Cardiac atrium fibroblast (primary cell): ENCODE measurements around the gene LRRN4CL. TPM values are rescaled to one million over a fixed set of nuclear protein-coding genes. Genes with fewer than 3 reads are reported as not detected.

Experiments
- total RNA-seq: library from RNA; depleted of rRNA; stranded (reverse); fragments of >200 nt; gene quantifications from 2 replicates; pipeline ENCODE4 v1.2.3, GENCODE V29; 2015

Gene LRRN4CL
- 0.72 and 1.5 TPM in 2 replicates for total RNA-seq

DNA sequence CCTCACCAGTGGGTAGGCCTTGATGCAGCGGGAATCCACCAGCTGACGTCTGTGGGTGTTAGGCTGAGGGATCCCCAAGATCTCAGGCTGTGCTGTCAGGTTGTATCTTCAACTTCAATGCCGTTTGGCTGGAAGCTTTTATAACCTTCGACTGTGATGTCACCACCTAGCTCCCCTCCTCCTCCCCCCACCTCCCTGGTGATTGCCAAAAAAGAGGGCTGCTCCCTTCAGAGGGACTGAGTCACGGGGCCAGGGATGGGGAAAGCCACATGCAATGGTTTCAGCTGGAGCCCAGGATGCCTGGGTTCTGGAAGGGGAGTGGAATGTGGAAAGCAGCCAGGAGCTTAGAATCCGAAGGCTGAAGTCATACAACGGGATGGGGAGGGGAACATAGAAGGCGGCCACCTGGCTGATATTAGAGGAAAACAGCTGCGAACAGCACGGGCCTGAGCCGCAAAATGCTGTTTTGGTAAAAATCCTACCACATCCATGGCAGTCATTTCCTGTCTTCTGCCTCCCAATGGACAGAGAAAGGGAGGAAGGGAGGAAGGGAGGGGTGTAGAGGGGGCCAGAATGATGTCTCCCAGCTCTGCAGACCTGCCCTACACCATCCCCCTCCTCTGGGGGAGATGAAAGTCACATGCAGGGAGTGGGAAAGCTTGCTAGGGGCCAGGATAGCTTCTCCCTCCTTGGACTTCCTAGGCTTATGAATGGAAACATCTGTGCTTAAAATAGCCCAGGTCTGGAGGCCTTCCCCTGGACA is at the start of gene LRRN4CL:
Gene LRRN4CL (minus strand): TSS at position 110 of the 763 bp plus-strand sequence. CDS start 1,022 bp downstream, outside the sequence.

DNA sequence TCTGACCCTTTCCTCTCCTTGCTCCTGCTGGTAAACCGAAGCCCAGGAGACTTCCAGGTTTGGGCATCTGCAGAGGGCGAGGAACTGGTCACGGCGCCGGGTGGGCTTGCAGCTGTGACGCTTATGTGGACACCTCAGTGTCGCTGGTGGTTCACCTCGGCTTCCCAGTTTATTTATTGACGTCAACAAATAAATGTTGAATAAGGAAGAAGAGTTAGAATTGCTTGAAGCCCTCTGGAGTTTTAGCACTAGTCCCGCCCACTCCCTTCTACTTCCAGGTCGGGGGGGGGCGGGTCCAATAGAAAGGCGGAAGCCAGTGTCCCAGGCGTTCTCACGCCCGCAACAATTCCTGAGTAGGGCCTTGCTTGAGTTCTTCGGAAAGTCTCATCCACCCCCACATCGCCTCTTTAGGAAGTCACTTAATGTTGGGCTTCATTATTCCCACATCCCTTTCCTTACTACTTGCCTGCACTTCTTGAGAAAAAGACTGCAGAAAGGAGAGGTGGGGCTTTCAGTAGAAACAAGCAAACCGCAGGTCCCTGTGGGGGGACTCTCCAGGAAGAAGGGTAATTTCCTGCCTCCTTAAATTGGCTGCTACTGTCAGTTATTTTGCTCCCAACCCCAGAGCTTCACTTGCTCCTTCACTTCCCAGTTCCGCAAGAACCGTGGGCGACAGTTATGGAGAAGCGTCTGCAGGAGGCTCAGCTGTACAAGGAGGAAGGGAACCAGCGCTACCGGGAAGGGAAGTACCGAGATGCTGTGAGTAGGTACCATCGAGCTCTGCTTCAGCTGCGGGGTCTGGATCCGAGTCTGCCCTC is 39.0 kb upstream of the LRRN4CL start, which contains the start of gene TTC9C:
Gene TTC9C (plus strand): TSS at position 316 of the 818 bp plus-strand sequence. CDS start 363 bp downstream, at position 679.

DNA sequence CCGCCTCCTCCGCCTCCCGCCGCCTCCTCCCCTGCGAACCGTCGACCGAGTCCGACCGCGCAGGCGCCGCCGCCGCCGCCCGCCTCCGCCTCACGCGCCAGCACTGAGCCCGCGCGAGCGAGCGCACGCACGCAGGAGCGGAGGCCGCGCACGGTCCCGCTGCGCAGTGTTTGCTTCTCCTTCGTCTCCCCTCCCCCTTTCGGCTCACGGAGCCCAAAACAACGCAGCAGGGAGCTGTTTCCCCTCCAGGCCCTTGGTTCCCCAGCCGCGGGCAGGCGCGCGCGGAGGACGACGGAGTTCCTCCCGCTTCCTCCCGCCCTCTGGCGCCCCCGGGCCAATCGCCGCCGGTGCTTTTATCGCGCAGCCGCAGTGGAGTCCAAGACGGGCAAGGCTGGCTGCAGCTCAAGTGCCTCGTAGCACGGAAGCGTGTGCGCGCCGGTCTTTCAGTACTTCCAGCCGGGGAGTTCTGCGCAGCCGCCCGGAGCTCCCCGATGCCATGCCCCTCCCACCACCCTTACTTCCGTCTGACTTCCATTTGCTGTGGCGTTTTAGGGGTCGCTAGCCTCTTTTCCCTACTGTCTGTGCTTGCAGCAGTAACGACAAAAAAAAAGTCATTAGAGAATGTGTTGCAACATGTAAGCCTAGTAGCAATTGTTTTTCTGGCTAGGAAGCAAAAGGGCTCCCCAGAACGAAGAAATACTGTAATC is 38.0 kb upstream of the LRRN4CL start, which contains the start of gene HNRNPUL2:
Gene HNRNPUL2 (minus strand): TSS at position 293 of the 707 bp plus-strand sequence. CDS start 301 bp downstream, outside the sequence.

DNA sequence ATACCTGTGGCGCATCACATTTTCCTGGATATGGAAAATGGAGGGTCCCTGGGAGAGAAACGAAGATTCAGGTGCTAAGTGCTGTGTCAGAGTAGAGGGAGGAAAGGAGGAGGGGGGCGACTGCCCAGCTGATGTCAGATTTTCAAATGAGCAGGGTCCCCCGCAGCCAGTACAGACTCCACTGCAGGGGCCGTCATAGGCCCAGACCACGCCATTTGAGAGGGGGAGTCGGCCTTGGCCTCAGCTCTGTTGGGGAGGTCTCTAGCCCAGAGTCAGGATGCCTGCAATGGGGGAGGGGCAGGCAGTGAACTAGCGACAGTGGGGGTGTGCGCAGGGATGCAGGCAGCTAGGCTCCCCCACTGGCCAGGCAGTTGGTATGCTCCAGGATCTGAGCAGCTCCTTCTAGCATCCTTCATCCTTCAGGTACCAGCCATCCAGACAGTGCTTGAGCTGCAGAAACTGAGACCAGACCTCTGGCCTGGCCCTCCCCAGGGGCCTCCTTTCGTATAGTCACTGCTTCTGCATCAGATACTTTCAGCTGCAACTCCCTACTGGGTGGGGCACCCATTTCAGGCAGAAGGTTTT is 18.0 kb upstream of the LRRN4CL start, which contains the start of the genes BSCL2 and GNG3:
Gene BSCL2 (minus strand): TSS at position 148 of the 585 bp plus-strand sequence. CDS start 229 bp downstream, outside the sequence.
Gene GNG3 (plus strand): TSS at position 400 of the 585 bp plus-strand sequence. CDS start 620 bp downstream, outside the sequence.

DNA sequence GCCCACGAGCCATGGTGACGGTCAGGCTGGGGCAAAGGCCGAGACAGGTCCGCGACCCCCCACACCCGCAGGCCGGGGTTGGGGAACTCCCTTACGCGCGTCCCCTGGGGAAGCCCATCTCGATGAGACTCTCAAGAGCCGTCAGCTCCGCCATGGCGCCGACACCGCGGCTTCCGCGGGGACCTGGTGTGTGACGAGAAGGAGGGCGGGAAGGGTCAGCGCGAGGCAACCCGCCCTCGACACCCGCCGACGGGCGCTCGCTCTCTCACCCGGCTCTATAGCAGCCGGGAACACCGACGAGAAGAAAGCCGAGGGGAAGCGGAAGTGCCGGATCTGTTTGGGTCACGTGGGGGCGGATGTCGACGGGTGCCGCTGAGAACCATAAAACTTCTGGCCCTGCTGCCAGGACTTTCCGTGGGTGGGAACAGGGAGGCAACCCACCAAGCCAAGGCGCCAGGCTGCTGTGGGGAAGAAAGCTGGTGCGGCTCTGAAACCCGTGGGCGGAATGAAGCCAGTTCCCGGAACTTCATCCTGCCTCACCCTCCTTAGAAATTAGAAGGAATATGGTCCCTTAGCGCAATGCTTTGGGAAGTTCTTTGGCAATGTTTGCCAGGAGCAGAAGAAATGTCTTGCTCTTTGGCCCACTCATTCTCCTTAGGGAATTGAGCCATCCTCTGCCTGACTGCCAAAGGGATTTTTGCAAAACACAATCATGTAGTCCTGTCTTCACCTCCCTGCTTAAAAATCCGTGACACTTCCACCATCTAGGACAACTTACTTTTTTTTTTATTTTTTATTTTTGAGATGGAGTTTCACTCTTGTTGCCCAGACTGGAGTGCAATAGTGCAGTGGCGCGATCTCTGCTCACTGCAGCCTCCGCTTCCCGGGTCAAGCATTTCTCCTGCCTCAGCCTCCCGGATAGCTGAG is 10.3 kb downstream of the LRRN4CL start, which contains the start of gene UBXN1:
Gene UBXN1 (minus strand): TSS at position 304 of the 927 bp plus-strand sequence. CDS start 150 bp downstream, at position 154.

DNA sequence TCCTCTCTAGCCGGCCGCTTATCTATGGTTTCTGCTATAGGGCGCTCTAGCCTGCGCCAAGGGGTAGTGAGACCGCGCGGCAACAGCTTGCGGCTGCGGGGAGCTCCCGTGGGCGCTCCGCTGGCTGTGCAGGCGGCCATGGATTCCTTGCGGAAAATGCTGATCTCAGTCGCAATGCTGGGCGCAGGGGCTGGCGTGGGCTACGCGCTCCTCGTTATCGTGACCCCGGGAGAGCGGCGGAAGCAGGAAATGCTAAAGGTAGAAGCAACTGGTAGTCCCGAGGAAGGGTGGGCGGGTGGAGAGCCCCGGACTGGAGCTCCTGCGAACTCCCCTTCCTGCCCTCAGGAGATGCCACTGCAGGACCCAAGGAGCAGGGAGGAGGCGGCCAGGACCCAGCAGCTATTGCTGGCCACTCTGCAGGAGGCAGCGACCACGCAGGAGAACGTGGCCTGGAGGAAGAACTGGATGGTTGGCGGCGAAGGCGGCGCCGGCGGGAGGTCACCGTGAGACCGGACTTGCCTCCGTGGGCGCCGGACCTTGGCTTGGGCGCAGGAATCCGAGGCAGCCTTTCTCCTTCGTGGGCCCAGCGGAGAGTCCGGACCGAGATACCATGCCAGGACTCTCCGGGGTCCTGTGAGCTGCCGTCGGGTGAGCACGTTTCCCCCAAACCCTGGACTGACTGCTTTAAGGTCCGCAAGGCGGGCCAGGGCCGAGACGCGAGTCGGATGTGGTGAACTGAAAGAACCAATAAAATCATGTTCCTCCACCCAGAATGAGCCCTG is 17.5 kb downstream of the LRRN4CL start, which contains the start of the genes LBHD1 and UQCC3:
Gene LBHD1 (minus strand): TSS at position 660 of the 782 bp plus-strand sequence. CDS start 2,236 bp downstream, outside the sequence.
Gene UQCC3 (plus strand): TSS at position 66 of the 782 bp plus-strand sequence. CDS start 73 bp downstream, at position 139.

DNA sequence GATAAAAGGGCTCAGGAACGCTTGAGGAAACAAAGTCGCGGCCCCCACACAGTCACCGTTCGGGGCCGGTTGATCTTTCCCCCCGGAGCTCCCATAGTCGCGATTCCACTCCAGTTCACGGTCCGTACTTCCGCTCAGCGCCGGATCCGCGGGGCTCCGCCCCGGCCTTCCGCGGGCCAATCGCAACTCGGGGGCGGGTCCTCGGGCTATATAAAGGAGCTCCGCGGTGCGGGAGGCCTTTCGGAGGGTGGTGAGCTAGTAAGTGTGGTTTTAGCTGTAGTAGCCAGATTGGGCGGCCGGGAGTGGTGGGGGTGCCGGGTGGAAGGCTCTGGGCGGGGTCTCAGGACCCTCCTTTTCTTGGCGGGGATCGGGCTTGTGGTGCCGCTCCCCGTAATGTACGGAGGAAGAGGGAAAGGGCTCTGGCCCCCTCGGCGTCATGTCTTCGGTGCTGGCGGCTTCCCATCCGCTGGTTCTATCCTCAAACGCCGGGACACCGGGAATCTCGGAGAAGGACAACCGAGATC is 24.2 kb downstream of the LRRN4CL start, which contains the start of the genes C11orf98 and CSKMT:
Gene C11orf98 (minus strand): TSS at position 136 of the 524 bp plus-strand sequence. CDS start 41 bp downstream, at position 95.
Gene CSKMT (plus strand): TSS at position 238 of the 524 bp plus-strand sequence. CDS start 568 bp downstream, outside the sequence.

DNA sequence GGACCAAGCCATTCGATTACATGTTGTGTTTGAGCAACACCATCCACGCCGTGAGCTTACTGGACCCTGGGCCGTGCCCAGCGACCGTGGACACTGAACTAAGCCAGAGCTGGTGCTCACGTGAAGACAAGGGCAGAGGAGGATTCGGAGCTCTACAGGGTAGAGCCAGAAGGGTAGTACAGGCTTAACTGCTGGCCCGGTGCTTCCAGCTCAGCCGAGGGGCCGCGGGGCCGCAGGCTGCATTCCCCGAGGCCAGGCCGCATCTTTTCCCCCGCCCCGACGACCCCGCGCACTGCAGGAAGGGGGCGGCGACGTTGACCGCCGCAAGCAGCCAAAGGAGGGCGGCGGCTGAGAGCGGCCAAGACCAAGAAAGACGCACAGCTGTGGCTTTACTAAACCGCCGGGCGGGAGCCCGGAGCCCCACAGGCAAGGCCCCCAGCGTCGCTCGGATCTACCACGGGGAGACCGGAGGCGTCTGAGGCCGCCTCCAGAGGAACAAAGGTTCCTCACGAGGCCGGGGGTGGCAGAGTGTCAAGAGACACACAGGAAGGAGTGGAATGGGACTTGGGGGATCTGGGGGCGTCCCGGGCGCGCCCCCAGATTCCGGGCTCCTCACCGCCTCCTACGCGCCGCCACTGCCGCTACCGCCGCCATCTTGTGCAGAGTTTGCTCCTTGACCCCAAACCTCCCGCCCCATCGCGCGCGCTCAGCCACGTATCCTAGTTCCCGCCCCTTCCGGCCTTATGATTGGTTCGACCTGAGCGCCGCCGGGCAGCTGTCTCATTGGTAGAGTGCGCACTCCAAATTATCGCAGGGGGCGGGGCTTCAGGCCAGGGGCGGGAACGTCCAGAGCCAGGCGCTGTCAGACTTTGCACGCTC is 43.1 kb downstream of the LRRN4CL start, which contains the start of gene GANAB:
Gene GANAB (minus strand): TSS at position 668 of the 879 bp plus-strand sequence. CDS start 14 bp downstream, at position 654.

Other genes starting within 250 kb of the LRRN4CL start
- gene AHNAK, start 142.7 kb downstream of the LRRN4CL start, total RNA-seq = 394 and 434 TPM in 2 replicates
- gene EEF1G, start 115.6 kb downstream of the LRRN4CL start, total RNA-seq = 2,078 and 2,099 TPM in 2 replicates
- gene TUT1, start 98.0 kb downstream of the LRRN4CL start, total RNA-seq = 6.9 and 12.0 TPM in 2 replicates
- gene MTA2, start 87.7 kb downstream of the LRRN4CL start, total RNA-seq = 72.6 and 86.1 TPM in 2 replicates
- 25.8 and 43.1 TPM in 2 replicates for gene EML3, start 76.8 kb downstream of the LRRN4CL start, total RNA-seq
- 9.2 and 24.7 TPM in 2 replicates for gene ROM1, start 76.3 kb downstream of the LRRN4CL start, total RNA-seq
- gene B3GAT3, start 67.5 kb downstream of the LRRN4CL start, total RNA-seq = 24.9 and 44.4 TPM in 2 replicates
- 314 and 339 TPM in 2 replicates for gene GANAB, start 42.9 kb downstream of the LRRN4CL start, total RNA-seq
- gene INTS5, start 36.2 kb downstream of the LRRN4CL start, total RNA-seq = 27.1 and 27.7 TPM in 2 replicates
- 57.8 and 68.1 TPM in 2 replicates for gene C11orf98, start 24.3 kb downstream of the LRRN4CL start, total RNA-seq
- gene CSKMT, start 24.2 kb downstream of the LRRN4CL start, total RNA-seq = 1.4 and 7.5 TPM in 2 replicates
- 6.0 and 8.3 TPM in 2 replicates for gene UQCC3, start 17.9 kb downstream of the LRRN4CL start, total RNA-seq
- gene LBHD1, start 17.3 kb downstream of the LRRN4CL start, total RNA-seq = 1.1 and 5.2 TPM in 2 replicates
- gene UBXN1, start 10.5 kb downstream of the LRRN4CL start, total RNA-seq = 71.9 and 88.5 TPM in 2 replicates
- 29.8 and 44.4 TPM in 2 replicates for gene BSCL2, start 17.9 kb upstream of the LRRN4CL start, total RNA-seq
- not detected in 2 replicates for gene GNG3, start 18.1 kb upstream of the LRRN4CL start, total RNA-seq
- 4.9 and 20.2 TPM in 2 replicates for gene HNRNPUL2, start 37.9 kb upstream of the LRRN4CL start, total RNA-seq
- 15.7 and 16.1 TPM in 2 replicates for gene TTC9C, start 39.0 kb upstream of the LRRN4CL start, total RNA-seq
- gene ZBTB3, start 64.6 kb upstream of the LRRN4CL start, total RNA-seq = 6.5 and 7.6 TPM in 2 replicates
- gene POLR2G, start 72.0 kb upstream of the LRRN4CL start, total RNA-seq = 61.4 and 68.5 TPM in 2 replicates
- gene TAF6L, start 81.9 kb upstream of the LRRN4CL start, total RNA-seq = 10.7 and 11.7 TPM in 2 replicates
- 77.8 and 83.1 TPM in 2 replicates for gene TMEM179B, start 97.9 kb upstream of the LRRN4CL start, total RNA-seq
- 18.6 and 31.2 TPM in 2 replicates for gene TMEM223, start 102.5 kb upstream of the LRRN4CL start, total RNA-seq
- 19.3 and 20.2 TPM in 2 replicates for gene NXF1, start 115.9 kb upstream of the LRRN4CL start, total RNA-seq
- gene STX5, start 142.5 kb upstream of the LRRN4CL start, total RNA-seq = 57.0 and 62.5 TPM in 2 replicates
- not detected in 2 replicates for gene TEX54, start 143.3 kb upstream of the LRRN4CL start, total RNA-seq
- 20.4 and 50.1 TPM in 2 replicates for gene WDR74, start 150.1 kb upstream of the LRRN4CL start, total RNA-seq
- gene SLC3A2, start 191.4 kb upstream of the LRRN4CL start, total RNA-seq = 153 and 162 TPM in 2 replicates
- gene CHRM1, start 231.8 kb upstream of the LRRN4CL start, total RNA-seq = not detected in 2 replicates